NCI-H2227 (cell line): ENCODE data around the gene PAXIP1.
"Not testable (repeated sequence)": the region's sequence is repeated elsewhere in the genome, so short reads cannot be mapped to it uniquely, and the experiment has no call there.

ENCODE experiments used
- DNase-seq: peaks from one replicate; lab custom pipeline; 2025; ENCODE audit not compliant: unreplicated experiment; lab: John Stamatoyannopoulos, UW

The PAXIP1 gene

GRCh38 chr7:155003092-155003375 lies at the start of gene PAXIP1:
Gene PAXIP1 (minus strand): TSS chr7:155003124. CDS start chr7:155002929, 195 bp downstream.
- peak; percentile 86 for DNase-seq

- no peak for DNase-seq
Measured at GRCh38 chr7:155051355-155051754, 48.4 kb upstream of the PAXIP1 start.

GRCh38 chr7:155048006-155048405 lies 45.1 kb upstream of the PAXIP1 start:
- DNase-seq = no peak

- DNase-seq = no peak
Measured at GRCh38 chr7:155043756-155044155, 40.8 kb upstream of the PAXIP1 start.

- DNase-seq = no peak
Measured at GRCh38 chr7:155038335-155038734, 35.4 kb upstream of the PAXIP1 start.

- not testable (repeated sequence) for DNase-seq
Measured at GRCh38 chr7:155034495-155034894, 31.6 kb upstream of the PAXIP1 start.

GRCh38 chr7:155032978-155033377 lies 30.1 kb upstream of the PAXIP1 start:
- DNase-seq = no peak

GRCh38 chr7:155027879-155028278 lies 25.0 kb upstream of the PAXIP1 start:
- DNase-seq = no peak

- DNase-seq = no peak
Measured at GRCh38 chr7:155021699-155022145, 18.8 kb upstream of the PAXIP1 start.

- DNase-seq = no peak
Measured at GRCh38 chr7:155020996-155021395, 18.1 kb upstream of the PAXIP1 start.

- DNase-seq = no peak
Measured at GRCh38 chr7:155017834-155018233, 14.9 kb upstream of the PAXIP1 start.

GRCh38 chr7:155011086-155011485 lies 8.2 kb upstream of the PAXIP1 start:
- DNase-seq = no peak

GRCh38 chr7:155009570-155010157 lies 6.7 kb upstream of the PAXIP1 start:
- DNase-seq = no peak

- DNase-seq = no peak
Measured at GRCh38 chr7:155007947-155008346, 5.0 kb upstream of the PAXIP1 start.

- DNase-seq = peak; percentile 92
Measured at GRCh38 chr7:155003376-155004214, 671 bp upstream of the PAXIP1 start.

- DNase-seq = peak; percentile 80
Measured at GRCh38 chr7:155002411-155003091, 373 bp downstream of the PAXIP1 start.

GRCh38 chr7:155001756-155002410 lies 1.0 kb downstream of the PAXIP1 start:
- DNase-seq = peak; percentile 20

- no peak for DNase-seq
Measured at GRCh38 chr7:155000795-155001194, 2.1 kb downstream of the PAXIP1 start.

GRCh38 chr7:154998481-154998880 lies 4.4 kb downstream of the PAXIP1 start:
- DNase-seq = no peak

GRCh38 chr7:154997840-154998370 lies 5.0 kb downstream of the PAXIP1 start:
- DNase-seq = no peak

GRCh38 chr7:154996756-154997155 lies 6.2 kb downstream of the PAXIP1 start:
- no peak for DNase-seq
